Retinal pigment epithelial cell (primary cell): ENCODE results near the gene DALRD3.

ENCODE experiments used
- DNase-seq: peaks from one replicate; pipeline ENCODE4 v3.0.0-alpha.2; 2010; ENCODE audit warnings: low read depth
- H3K4me3 ChIP-seq: 2 replicates; pipeline ENCODE4 v1.5.1; 2011; ENCODE audit warnings: mild to moderate bottlenecking, low read length, control low read depth, moderate library complexity
- CTCF ChIP-seq: conservative IDR thresholded peaks from 2 replicates; pipeline ENCODE4 v1.5.1; 2011; ENCODE audit warnings: low read depth, low read length, control low read depth, inconsistent platforms

Gene DALRD3

GRCh38 chr3:49032646-49033304, 14.4 kb upstream of the DALRD3 start:
- no peak for TF ChIP-seq CTCF
- DNase-seq = no peak
- no peak overlapping the region for H3K4me3 ChIP-seq

GRCh38 chr3:49030321-49030720, 11.9 kb upstream of the DALRD3 start:
- no peak for DNase-seq
- H3K4me3 ChIP-seq = no peak overlapping the region
- TF ChIP-seq CTCF = no peak

- peak overlapping the region; percentile 87 for H3K4me3 ChIP-seq
- no peak for TF ChIP-seq CTCF
Observed at GRCh38 chr3:49029563-49029884, 11.1 kb upstream of the DALRD3 start.

GRCh38 chr3:49028673-49029562, 10.5 kb upstream of the DALRD3 start, which contains the start of gene IMPDH2:
Gene IMPDH2 (minus strand): TSS chr3:49029398. CDS start chr3:49029350, 48 bp downstream.
- H3K4me3 ChIP-seq = peak within 1 kb of the TSS; percentile 87
- TF ChIP-seq CTCF = peak; percentile 10
- DNase-seq = no peak

More at GRCh38 chr3:49029563-49029884, 11.1 kb upstream of the DALRD3 start:
- DNase-seq = no peak

- no peak for TF ChIP-seq CTCF
- no peak for DNase-seq
- H3K4me3 ChIP-seq = peak overlapping the region; percentile 87
Observed at GRCh38 chr3:49028298-49028672, 9.9 kb upstream of the DALRD3 start.

- DNase-seq = no peak
- no peak for TF ChIP-seq CTCF
- H3K4me3 ChIP-seq = no peak overlapping the region
Observed at GRCh38 chr3:49027634-49028033, 9.3 kb upstream of the DALRD3 start.
